Islet of Langerhans (tissue), 1 donor: ENCODE results near the gene PAX5.

ENCODE experiments used
- FAIRE-seq: peaks from one replicate; lab custom pipeline; 2011; peaks lifted over from hg19 to GRCh38; lab: Jason Lieb, UNC

Gene PAX5

DNA sequence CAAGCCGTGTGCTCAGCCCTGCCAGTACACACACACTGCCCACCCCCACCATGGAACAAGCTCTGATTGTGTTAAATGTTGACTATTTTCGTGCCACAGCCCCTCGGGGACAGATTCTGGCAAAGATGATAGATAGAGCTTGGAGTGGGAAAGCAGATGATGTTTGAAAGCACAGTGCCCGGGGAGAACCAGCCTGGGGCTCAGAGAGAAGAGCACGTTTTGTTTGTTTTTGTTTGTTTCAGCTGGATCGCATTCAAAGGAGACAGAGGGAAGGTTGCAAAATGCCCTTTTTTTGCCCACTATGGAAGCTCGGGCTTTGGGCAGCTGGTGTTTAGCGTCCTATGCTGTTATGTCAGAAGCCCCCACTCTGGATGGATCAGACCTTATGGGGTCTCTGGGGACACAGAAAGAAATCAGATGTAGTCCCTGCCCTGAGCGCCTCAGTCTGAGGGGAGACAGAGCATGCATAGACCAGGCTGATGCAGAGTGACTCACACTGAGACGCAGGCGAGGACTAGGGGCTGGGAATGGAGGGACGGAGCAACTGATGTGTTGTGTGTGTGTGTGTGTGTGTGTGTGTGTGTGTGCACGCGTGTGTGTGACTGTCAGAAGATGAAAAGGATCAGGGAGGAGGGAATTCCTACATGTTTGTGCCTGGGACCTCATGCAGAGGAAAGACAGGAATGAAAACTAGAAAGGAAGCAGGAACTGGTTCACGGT is 231.7 kb downstream of the PAX5 start:
- FAIRE-seq, result no peak

- FAIRE-seq, result no peak
Observed at GRCh38 chr9:36800455-36800854, 233.6 kb downstream of the PAX5 start.

GRCh38 chr9:36798350-36799065 is 235.6 kb downstream of the PAX5 start:
- FAIRE-seq, result no peak

DNA sequence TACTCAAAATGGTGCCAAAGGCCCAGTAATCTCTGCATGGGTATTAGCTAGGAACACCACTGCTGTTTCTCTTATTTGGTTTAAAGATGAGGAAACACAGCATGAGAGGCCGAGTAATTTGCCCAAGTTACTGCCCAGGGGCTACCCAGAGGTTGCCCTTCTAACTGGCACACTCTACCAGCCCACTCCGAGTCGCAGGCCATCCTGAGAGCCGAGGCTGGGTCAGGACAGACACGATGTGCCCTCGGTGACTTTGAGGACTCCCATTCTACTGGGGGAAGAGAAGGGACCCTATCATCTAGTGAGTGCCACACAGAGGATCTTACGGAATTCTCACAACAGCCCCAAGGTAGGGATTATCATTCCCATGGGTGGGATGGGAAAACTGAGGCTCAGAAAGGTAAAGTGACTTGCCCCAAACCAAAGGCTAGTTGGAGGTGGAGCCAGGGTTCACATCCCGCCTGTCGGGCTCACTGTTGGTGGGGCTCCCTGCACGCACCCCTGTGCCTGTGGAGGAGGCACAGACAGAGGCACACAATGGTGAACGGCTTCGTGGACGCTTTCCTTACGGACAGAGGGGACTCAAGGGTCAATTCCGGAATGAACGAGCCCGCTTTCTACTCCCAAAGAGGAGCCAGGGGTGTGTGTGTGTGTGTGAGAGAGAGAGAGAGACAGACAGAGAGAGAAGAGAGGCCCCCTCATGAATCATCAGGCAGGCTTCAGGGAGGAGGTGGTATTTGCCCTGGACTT is 236.4 kb downstream of the PAX5 start:
- no peak for FAIRE-seq

GRCh38 chr9:36796671-36797419 is 237.2 kb downstream of the PAX5 start:
- no peak for FAIRE-seq

GRCh38 chr9:36794461-36794860 is 239.6 kb downstream of the PAX5 start:
- FAIRE-seq, result no peak

- FAIRE-seq, result no peak
Observed at GRCh38 chr9:36793277-36793676, 240.8 kb downstream of the PAX5 start.

- FAIRE-seq, result no peak
Observed at GRCh38 chr9:36791222-36791950, 242.7 kb downstream of the PAX5 start.

- FAIRE-seq, result no peak
Observed at GRCh38 chr9:36789886-36790285, 244.2 kb downstream of the PAX5 start.

DNA sequence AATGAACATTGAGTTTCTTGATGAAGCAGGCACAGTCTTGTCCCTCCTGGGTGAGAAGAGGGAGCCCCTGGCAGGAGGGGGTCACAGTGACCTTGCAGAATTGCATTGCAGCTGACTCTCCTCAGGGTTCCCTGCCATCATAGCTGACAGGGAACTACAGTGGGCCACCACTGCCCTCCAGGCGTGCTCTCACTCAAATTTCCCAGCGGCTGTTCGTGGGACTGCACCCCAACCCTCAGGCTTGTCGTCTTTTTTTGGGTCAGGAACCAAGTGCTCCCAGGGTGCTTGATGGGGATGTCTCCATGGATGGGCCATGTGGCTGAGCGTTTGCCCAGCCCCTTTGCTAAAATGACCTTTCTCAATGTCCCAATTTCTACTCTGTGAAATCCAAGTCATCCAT is 245.5 kb downstream of the PAX5 start:
- no peak for FAIRE-seq

GRCh38 chr9:36787709-36788108 is 246.4 kb downstream of the PAX5 start:
- FAIRE-seq, result no peak
